Measurements from ENCODE around the gene RAB44. TPM values are rescaled to one million over a fixed set of nuclear protein-coding genes. Genes with fewer than 3 reads are reported as not detected.

Gene RAB44
- total and polyA plus RNA-seq, 2 of the 4 experiments (the other 2 are of a cell fraction): 0.03 TPM; not detected in 1

GRCh38 chr6:36740818-36741179, 43.2 kb downstream of the RAB44 start:
- Histone ChIP-seq H3K4me1 (ENCODE audit: control insufficient read depth, insufficient read depth, low read length) (peaks cover 2% of the 10 kb centered on the region; the same call in 1 of the 2 replicates), H3K9me1 (ENCODE audit: insufficient read depth, low read length) (peaks cover 4% of the 10 kb centered on the region; the same call in 1 of the 2 replicates), H2AK9ac (replicated peaks; ENCODE audit: low read depth, low read length, poor library complexity) (no peak overlapping the region), H3K36me3 (ENCODE audit: control insufficient read depth, insufficient read depth, low read length) (no peaks in the 10 kb centered on the region), H3K79me1 (ENCODE audit: low read depth in 1 of 2, low read length in 2 of 2) (no peaks in the 10 kb centered on the region), H4K20me1 (ENCODE audit: insufficient read depth, low read length) (peaks cover 3% of the 10 kb centered on the region; the same call in 1 of the 2 replicates), H3K14ac (replicated peaks; ENCODE audit: low read depth, low read length) (no peak overlapping the region), H4K8ac (ENCODE audit: low read depth in 2 of 2, low read length in 2 of 2) (no peak overlapping the region), H3K4ac (ENCODE audit: low read depth, low read length) (no peak overlapping the region), H4K91ac (ENCODE audit: insufficient read depth, low read depth, low read length) (no peak overlapping the region), H3K27me3 (ENCODE audit: control insufficient read depth, insufficient read depth, low read length) (peaks cover 12% of the 10 kb centered on the region), H2BK15ac (ENCODE audit: low read depth, low read length) (no peak overlapping the region), H3K4me3 (ENCODE audit: insufficient read depth, low read depth, low read length) (no peak overlapping the region), H2BK5ac (ENCODE audit: low read depth, low read length, poor library complexity, severe bottlenecking) (no peak overlapping the region), H2AK5ac (ENCODE audit: low read depth, low read length) (no peak overlapping the region), H3K27ac (ENCODE audit: insufficient read depth, low read length) (no peak overlapping the region), H3K18ac (ENCODE audit: low read depth, low read length) (no peak overlapping the region), H2AFZ (replicated peaks; ENCODE audit: low read length, poor library complexity) (no peak overlapping the region), H2BK120ac (ENCODE audit: low read depth, low read length) (no peak overlapping the region), H4K5ac (ENCODE audit: low read depth, low read length) (no peak overlapping the region), H3K9ac (ENCODE audit: low read depth, low read length) (no peak overlapping the region), H3K56ac (ENCODE audit: extremely low read depth, insufficient read depth, low read length) (no peak overlapping the region), H3K4me2 (ENCODE audit: low read depth, low read length) (no peak overlapping the region), H2BK20ac (ENCODE audit: low read depth, low read length) (no peak overlapping the region), H3K9me3 (ENCODE audit: control insufficient read depth, insufficient read depth, low read length) (no peaks in the 10 kb centered on the region), H3K23ac (ENCODE audit: low read depth, low read length) (no peak overlapping the region)
- intact Hi-C loops (cut with micrococcal nuclease) (no loop called here), dilution Hi-C loops (cut with HindIII; ENCODE audit: low sequenced_read_pairs, unreplicated experiment) (no loop called here), in situ Hi-C loops (cut with MboI; ENCODE audit: low sequenced_read_pairs) (no loop called here)
- TF ChIP-seq CTCF (conservative IDR thresholded peaks at IDR 0.05; ENCODE audit: low read depth, low read length) (no peak), MAZ (IDR thresholded peaks at IDR 0.05; ENCODE audit: borderline replicate concordance, low read depth, low read length) (no peak), MXI1 (IDR thresholded peaks at IDR 0.05; ENCODE audit: borderline replicate concordance, low read depth, low read length) (no peak), RFX5 (IDR thresholded peaks at IDR 0.05; ENCODE audit: low read depth, low read length) (no peak), SMC3 (IDR thresholded peaks at IDR 0.05; ENCODE audit: low read depth, low read length) (no peak), MAFK (IDR thresholded peaks at IDR 0.05; ENCODE audit: low read depth, low read length) (no peak), RAD21 (IDR thresholded peaks at IDR 0.05; ENCODE audit: low read length) (no peak), RCOR1 (IDR thresholded peaks at IDR 0.05; ENCODE audit: insufficient replicate concordance, low read length) (no peak), NFE2L2 (IDR thresholded peaks at IDR 0.05; ENCODE audit: low read depth, low read length) (no peak), BHLHE40 (IDR thresholded peaks at IDR 0.05; ENCODE audit: low read depth, low read length) (no peak), FOS (IDR thresholded peaks at IDR 0.05; ENCODE audit: low read depth, low read length) (no peak)
- TF ChIP-seq, protein P1, sequence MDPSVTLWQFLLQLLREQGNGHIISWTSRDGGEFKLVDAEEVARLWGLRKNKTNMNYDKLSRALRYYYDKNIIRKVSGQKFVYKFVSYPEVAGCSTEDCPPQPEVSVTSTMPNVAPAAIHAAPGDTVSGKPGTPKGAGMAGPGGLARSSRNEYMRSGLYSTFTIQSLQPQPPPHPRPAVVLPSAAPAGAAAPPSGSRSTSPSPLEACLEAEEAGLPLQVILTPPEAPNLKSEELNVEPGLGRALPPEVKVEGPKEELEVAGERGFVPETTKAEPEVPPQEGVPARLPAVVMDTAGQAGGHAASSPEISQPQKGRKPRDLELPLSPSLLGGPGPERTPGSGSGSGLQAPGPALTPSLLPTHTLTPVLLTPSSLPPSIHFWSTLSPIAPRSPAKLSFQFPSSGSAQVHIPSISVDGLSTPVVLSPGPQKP (IDR thresholded peaks at IDR 0.05; ENCODE audit: borderline replicate concordance, low read depth, low read length): no peak
- TF ChIP-seq, protein P2, sequence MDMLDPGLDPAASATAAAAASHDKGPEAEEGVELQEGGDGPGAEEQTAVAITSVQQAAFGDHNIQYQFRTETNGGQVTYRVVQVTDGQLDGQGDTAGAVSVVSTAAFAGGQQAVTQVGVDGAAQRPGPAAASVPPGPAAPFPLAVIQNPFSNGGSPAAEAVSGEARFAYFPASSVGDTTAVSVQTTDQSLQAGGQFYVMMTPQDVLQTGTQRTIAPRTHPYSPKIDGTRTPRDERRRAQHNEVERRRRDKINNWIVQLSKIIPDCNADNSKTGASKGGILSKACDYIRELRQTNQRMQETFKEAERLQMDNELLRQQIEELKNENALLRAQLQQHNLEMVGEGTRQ (IDR thresholded peaks at IDR 0.05; ENCODE audit: low read depth, low read length): no peak
- BruUV-seq (replicated peaks): no TSS peak
- ATAC-seq (ENCODE audit: low read depth): no peak
- WGBS, 2 experiments (ENCODE audit: extremely low coverage in 2 of 2, insufficient read length in 1 of 2): no CpG with 5 or more reads among the region's 11 CpGs
- DNase-seq: no peak
- POLR2A ChIA-PET (ENCODE audit: unreplicated experiment): no interaction called here
- CTCF ChIA-PET: no interaction called here

Data from IMR-90 (cell line).